Measurements from ENCODE around the gene SLC18A2.
"Not testable (repeated sequence)": the region's sequence is repeated elsewhere in the genome, so short reads cannot be mapped to it uniquely, and the experiment has no call there.

SLC18A2 gene

DNA sequence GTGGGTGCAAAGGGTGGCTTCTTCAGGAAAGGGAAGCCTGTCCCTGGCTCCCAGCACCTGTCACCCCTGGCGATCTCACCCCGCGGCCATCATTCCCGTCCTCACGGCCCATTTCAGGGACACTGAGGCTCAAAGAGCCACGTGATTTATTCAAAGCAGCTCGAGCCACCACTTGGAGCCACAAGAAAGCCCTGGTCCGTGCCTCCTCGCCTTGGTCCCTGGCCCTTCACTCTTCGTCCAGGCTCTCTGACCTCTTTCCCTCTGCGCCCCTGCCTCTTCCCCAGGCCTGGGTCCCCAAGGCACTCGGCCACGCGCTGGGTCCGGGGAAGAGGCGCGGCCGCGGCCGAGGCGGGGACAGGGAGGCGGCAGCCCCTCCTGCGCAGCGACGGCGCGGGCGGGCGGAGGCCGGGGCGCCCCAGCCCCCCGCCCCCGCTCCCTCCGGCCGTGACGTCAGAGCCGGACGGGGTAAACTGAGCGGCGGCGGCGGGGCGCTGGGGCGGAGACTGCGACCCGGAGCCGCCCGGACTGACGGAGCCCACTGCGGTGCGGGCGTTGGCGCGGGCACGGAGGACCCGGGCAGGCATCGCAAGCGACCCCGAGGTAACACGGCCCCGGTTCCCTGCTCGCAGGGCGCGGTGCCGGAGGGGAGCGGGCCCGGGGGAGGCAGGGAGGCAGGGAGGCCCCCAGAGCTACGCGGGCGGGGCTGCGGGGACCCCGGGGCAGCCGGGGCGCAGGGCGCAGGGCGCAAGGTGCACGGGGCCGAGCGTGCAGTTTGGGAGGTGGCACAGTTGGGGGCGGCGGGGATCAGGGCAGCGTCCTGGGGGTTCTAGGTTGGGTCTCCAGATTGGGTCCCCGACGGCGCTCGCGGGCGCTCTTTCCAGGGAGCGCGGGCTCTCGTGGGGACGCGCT is at the start of gene SLC18A2:
TSS of gene SLC18A2 (plus strand) at position 494 of the 909 bp plus-strand sequence. CDS start 580 bp downstream, outside the sequence.
- DNase-seq: no peak

DNA sequence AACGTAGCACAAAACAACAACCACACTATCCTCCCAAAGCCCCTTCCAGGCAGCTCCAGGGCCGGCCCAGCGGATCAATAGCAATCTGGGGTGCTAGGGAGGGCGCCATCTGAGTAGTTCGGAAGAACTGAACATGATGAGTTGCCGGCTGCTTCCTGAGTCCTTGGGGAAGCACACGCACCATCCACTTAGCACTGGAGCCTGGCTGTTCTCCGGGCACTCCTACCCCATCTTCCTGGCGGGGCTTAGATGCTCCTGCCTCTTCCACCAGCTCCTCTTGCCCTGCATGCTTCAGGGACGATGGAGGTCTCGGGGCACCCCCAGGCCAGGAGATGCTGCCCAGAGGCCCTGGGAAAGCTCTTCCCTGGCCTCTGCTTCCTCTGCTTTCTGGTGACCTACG is 43.7 kb upstream of the SLC18A2 start, which contains the start of gene KCNK18:
TSS of gene KCNK18 (plus strand) at position 301 of the 400 bp plus-strand sequence. CDS start at position 301, 0 bp downstream.
- no peak for DNase-seq

DNA sequence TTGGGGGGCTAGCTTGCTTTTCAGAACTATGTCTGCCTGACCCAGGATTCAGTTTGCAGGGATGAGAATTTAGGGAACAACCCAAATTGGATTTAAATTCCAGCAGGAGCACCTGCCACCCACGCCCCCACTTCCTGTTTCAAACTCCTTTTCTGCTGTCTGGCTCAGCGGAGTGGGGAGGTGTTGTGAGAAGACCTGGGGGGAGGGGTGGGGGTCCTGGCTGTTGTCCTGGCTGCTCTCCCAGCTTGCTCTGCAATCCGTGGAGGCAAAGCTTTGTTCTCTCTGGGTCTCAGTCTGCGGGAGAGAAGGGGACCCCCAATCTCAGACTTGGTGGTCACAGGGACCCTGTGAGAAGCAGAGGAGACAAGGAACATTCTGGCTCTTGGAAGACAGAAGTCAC is 42.8 kb upstream of the SLC18A2 start:
- DNase-seq: no peak

DNA sequence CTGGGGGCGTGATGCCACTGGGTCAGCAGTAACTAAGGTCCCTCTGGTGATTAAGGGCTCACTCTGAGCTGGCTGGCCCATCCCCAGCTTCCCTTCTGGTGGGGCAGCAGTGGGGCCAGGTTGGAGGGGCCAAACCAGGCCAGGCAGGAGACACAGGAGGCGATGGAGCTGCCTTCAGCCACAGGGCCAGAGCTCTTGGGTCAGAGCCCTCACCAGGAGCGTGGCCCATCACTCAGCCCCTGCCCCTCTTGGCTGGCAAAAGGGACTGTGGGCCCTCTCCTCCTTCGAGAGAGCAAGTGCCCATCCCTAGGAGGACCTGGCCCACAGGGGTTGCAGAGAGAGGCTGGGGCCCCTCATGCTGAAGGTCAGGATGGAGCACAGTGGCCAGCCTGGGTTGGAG is 39.1 kb upstream of the SLC18A2 start:
- DNase-seq: no peak

DNA sequence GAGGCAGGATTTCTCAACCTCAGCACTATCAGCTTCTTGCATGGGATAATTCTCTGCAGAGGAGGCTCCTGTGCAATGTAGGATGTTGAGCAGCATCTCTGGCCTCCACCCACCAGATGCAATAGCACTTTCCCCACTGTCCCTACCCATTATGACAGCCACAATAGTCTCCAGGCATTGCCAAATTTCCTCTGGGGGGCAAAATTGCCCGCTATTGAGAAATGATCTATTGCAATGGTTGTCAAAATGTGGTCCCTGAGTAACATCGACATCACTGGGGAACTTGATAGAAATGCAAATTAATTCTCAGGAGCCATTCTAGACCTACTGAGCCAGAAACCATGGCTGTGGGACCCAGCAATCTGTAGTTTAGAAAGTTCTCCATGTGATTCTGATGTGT is 36.6 kb upstream of the SLC18A2 start:
- no peak for DNase-seq

DNA sequence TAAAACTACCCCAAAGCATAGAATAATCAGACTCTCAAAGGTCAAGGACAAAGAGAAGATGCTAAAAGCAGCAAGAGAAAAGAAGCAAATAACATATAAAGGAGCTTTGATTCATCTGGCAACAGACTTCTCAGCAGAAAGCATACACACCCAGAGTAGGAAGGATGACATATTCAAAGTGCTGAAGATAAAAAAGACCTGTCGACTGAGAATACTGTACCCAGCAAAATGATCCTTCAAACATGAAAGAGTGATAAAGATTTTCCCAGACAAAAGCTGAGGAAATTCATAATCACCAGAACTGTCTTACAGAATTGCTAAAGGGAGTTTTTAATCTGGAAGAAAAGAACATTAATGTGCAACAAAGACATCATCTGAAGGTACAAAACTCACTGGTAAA is 28.7 kb upstream of the SLC18A2 start:
- no peak for DNase-seq

DNA sequence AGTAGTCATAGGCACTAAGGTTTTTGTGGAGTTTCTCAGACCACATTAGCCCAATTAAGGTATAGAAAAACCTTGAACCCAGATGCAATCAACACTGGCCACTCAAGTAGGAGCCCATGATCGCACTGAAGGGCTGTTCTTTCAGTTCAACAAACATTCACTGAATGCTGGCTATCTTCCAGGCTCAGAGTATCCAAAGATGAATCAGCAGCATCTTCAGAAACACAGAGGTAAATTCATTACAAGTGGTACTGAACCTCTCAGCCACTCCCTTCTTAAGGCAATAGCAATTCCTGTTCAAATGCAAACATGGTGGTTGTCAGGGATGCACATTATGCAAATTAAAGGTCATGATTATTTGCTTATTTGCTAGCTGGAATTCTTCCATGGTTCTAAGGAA is 26.5 kb upstream of the SLC18A2 start:
- peak; percentile 51 for DNase-seq

DNA sequence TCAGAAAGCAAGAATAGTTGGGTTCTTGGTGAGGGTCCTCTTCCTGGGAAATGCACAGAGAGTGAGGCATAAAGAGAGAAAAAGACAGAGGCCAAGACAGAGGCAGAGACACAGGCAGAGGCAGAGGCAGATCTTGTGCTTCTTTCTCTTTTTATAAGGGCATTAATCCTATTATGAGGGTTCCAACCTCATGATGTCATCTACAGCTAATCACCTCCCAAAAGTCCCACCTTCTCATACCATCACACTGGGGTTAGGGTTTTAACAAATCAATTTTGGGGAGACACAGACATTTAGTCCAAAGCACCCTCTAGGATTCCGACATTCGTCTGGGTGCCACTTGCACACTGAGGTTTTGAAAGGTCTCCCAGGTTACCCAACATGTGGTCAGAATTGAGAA is 25.8 kb upstream of the SLC18A2 start:
- no peak for DNase-seq

DNA sequence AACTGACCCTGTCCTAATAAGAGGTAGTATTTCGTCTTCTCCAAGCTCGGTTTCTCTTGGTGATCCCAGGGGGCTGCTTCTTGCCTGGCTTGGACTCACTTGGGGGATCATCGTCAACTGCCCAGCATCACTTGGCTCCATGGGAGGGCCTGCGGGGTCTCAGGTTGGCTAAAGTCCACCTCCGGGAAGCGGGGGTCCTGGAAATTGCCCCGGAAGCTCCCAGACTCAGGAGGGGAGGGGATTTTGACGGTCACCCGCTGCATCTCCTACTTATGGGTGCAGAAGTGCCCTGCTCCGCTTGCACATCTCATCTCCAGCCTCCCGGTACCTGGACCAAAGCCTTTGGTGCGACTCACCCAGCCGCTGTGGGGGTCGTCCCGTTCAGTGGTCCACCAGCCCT is 24.9 kb upstream of the SLC18A2 start:
- no peak for DNase-seq

DNA sequence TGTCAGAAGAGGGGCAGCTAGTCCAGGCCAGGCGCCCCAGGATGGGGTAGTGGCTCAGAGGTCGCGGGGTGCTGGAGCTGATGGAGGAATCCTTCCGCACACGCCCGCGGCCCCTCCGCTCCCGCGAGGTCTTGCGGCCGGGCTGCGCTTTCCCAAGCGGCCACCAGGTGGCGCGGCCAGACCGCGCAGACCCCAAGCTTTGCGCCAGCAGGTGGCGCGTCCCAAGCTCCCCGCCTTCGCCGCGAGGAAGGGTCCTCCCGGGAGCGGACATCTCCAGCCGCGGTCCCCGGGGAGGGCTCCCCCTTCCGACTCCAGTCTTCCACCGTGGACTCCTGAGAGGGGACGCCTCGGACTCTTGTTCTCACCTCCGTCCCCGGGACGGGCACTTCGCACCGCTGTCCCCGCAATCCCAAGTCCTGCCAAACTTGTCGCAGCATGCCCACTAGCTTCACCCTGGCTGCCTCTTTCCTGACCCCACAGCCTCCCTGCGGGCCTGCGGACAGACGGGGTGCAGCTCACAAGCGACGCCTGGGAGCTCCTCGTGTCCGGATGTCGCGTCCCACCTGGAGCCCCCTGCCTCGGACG is 24.2 kb upstream of the SLC18A2 start:
- DNase-seq: peak; percentile 30

DNA sequence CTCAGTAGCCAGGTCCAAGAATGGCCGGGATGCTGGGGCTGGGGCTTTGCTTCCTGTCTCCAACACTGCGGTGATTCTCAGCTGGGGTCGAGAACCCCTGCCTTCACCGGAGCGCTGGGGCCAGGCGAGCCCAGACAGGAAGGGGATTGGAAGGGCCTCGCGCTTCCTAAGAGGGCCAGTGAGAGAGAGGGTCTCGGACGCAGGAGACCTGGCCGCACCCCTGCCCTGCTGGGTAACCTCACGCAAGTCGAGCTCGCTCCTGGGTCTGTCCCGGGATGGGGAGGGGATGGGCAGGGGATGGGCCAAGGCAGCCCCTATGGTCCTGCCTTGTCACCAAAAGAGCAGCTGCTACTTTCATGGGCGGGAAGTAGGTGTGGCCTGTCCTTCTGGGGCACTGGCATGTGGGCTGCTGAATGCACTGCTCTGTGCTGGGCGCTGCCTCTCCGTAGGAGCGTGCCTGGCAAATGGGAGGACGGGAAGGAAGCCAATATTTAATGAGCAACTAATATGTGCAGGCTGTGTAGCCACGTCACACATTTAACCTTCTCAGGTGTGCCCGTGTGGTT is 23.6 kb upstream of the SLC18A2 start:
- no peak for DNase-seq

DNA sequence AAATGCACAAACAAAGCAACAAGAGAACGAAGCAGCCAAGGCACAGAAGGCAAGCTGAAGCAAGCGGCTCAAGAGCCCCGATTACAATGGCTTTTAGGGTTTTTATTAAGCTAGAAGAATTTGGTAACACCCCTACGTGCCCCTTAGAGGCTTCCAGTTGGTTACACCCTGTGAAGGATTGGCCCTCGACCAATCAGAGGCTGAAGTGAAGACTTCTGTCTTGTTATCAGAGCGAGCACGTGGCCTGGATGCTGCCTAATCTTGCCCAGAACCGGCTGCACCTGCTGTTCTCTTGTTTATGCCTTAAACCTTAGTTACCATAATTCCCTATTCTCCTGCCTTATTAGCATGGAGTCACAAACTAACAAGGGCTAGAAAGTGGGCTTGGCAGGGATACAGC is 22.3 kb upstream of the SLC18A2 start:
- no peak for DNase-seq

DNA sequence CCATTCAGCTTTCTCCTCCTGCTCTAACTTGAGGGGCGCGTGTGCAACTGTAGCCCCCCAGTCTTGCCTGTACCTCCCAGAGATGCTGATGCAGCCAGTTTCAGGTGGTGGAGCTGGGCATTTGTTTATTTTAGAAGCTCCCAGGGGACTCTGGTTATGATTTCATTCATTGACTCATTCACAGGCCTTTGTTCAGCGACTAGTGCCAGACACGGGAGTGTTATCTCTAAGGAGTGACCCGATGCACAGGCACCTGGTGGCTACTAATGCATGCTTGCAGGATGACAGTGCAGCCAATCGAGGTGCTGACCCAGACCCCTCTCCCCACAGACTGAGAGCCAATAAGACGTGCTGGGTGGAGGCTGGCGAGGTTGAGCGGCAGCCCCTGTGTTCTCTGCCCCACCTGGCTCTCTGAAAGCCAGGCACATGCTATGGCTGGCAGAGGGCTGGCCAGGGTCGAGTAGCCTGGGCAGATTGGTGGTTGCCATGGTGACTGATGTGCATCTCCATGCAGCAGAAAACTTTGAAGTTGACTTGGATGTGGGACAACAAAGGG is 19.7 kb upstream of the SLC18A2 start:
- DNase-seq: peak; percentile 62

DNA sequence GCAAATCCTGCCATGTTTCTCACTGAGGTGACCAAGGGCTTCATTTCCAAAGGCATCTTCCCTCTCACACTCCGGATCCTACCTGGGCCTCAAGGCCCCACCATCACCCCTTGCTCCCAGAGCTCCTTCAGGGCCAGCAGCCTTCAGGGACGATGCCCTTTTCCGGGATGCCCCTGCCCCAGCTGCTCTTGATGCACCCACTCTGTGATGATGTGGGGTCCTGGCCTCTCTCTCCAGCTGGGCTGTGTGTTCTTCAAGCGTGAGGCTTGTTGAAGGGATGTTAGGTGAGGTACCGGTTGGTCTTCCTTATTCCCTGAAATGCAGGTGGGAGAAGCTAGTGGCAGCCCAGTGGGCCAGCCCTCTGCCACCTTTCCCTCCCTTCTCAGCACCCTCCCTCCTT is 18.4 kb upstream of the SLC18A2 start:
- no peak for DNase-seq

DNA sequence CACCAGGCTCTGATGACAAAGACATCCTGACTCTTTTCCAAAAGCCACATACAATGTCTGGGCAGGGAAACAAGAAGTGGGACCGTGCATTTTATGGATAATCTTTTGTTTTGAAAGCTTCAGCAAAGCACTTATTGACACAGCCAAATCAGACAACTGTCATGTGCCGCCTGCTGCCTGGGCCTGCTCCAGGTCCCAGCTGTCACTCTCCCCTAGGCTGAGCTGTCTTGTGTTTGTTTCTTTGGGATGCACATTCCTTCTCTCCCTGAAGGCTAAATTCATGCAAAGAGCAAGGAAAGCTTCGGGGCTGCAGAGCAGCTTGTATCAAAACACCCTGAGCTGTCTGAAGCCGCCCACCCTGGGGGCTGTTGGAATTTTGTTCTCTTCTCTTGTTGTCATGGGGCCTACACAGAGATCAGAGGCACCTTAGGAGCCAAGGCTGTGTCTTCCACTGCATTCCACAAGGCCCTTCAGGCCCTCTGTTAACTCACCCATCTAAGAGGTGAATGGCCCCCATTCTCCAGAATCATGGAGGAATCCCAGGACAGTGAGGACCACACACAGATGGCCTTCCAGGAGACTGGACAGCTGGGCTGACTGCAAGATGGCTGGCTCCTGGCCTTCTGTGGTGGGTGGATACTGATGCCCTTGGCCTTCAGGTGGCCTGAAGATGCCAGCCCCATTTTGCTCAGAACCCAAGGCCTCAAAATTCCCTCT is 17.8 kb upstream of the SLC18A2 start:
- DNase-seq: peak; percentile 91

DNA sequence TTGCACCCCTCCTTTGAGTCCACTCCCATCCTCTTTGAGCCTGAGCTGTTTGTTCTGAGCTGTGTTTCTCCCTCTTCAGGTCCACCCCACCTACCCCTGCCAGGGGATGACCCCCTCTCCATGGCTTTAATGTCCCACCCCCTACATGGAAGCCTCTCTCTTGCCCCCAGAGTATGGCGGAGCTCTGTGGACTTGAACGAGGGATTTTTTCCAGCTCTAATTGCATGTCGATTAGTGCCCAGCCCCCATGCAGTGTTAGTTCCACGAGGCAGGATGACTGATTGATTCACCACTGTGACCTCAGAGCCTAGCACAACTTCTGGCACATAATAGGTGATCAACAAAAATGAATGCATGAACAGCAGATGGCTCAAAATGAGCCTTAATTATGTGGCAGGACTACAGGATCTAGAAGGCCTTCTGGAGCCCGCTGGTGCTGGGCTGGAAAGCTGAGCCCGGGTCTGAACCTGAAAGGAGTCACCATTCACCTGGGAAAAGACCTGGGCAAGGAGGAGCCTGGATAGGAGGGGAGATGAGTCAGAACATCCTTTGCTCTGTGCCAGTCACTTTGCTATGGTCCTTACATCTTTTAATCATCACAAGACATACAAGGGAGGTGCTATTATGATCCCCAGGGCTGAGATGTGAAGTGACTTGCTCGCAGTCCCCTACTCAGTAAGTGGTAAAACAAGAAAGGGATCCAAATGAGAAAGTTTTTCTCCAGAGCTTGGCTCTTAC is 17.1 kb upstream of the SLC18A2 start:
- DNase-seq: no peak

DNA sequence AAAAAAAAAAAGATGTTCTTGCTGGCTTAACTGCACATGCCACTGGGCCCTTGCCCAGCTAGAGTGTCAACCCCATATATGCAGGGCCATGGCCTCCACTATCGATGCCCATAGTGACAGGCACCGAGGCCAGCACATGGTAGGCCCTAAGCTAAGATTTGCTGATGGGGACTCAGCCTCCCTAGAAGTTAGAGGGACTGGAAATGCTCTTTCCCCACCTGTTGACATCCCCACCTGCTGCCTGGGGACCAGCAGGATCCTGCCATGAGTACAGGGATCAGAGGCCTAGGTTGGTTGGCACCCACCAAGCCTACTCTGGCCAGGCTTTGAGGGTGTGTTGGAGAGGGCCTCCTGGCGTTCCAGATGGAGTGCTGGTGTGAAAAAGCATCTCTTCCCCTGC is 16.0 kb upstream of the SLC18A2 start:
- no peak for DNase-seq

DNA sequence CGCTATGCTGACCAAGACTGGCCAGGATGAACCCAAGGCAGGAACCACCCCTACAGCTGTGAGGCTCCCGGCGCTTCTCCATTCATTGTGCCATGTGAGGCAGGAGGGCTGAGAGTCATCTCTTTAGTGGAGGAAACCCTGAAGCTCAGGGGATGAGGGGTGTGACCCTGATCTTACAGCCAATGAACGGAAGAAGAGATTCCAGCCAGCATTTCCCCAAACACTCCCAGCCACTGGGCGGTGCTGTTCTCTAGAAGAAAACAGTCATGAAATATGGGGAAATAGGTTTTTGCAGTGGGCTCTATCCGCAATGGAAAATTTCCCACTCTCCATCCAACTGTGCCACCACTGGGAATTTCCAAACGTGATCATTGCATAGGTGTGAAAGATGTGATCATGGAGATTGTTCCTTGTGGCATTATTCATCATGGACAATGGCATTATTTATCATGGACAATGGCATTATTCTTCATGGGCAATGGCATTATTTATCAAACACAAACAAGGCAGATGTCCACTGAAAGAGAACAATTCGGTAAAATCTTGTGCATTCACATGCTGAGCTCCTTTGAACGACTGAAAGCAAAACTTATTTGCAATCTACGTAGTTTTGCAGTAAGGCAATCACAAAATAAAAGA is 14.0 kb upstream of the SLC18A2 start:
- DNase-seq: no peak

DNA sequence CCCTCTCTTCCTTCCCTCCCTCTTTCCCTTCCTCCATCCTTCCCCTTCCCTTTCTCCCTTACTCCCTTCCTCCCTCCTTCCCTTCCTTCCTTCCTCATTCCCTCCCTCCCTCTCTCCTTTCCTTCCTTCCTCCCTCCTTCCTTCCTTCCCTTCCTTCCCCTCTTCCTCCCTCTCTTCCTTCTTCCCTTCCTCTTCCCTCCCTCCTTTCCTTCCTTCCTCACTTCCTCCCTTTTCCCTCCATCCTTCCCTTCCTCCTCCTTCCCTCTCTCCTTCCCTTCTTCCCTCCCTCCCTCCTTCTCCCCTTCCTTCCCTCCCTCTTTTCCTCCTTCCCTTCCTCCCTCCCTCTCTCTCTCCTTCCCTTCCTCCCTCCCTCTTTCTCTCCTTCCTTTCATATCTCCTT is 12.7 kb upstream of the SLC18A2 start:
- DNase-seq: no peak

DNA sequence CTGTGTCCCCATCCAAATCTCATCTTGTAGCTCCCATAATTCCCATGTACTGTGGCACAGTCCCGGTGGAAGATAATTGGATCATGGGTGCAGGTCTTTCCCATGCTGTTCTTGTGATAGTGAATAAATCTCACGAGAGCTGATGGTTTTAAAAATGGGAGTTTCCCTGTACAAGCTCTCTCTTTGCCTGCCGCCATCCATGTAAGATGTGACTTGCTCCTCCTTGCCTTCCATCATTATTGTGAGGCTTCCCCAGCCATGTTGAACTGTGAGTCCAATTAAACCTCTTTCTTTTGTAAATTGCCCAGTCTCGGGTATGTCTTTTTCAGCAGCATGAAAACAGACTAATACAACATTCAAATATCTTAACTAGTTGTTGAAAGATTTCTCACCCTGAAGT is 10.8 kb upstream of the SLC18A2 start:
- not testable (repeated sequence) for DNase-seq

DNA sequence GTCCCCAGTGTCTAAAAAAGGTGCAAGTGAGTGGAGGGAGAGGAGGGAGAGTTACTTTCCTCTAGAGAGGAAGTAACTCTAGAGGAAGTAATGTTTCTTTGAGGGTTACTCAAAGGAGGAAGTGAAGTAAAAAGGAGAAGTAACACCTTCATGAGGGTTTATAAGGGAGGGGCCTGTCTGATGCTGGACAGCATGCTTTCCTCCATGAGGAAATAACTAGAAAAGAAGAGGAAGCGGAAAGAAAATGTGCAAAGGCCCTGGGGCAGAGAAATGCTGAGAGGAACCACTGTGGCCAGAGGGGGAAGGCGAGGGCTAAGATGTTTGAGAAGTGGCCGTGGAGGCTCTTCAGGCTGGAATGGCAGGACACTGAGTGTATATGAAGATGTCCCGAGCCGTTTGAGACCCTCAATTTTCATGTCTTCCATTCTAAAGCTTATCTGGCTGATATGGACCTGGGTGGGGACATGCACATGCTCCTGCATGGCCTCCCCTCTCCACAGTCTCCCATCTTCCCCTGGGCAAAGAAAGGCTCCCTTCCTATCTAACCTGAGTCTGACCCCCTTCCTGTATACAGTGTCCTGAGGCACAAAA is 3.4 kb upstream of the SLC18A2 start:
- no peak for DNase-seq
